Measurements from ENCODE around the gene RNF223.

GRCh38 chr1:1054971-1055370 lies 19.1 kb downstream of the RNF223 start:
- no peak for TF ChIP-seq CTCF (IDR thresholded peaks at IDR 0.05; ENCODE audit: poor library complexity)
- no peak for TF ChIP-seq EZH2phosphoT487 (IDR thresholded peaks at IDR 0.05; ENCODE audit: low read depth, severe bottlenecking, unreplicated experiment)
